Neuronal stem cell (in vitro differentiated cells): Measurements from ENCODE around the gene TIMP4.

ENCODE experiments used
- DNase-seq: peaks from one replicate; pipeline ENCODE4 v3.0.0-alpha.2; 2013; ENCODE audit warnings: low spot score
- H2AFZ ChIP-seq: one replicate; pipeline ENCODE4 v1.6.1; 2013; ENCODE audit warnings: mild to moderate bottlenecking, low read length, inconsistent platforms
- H2AK5ac ChIP-seq: 2 replicates; pipeline ENCODE4 v1.6.1; 2013; ENCODE audit warnings: low read depth, mild to moderate bottlenecking, inconsistent platforms, low read length, moderate library complexity, mixed read lengths
- H2BK120ac ChIP-seq: 2 replicates; pipeline ENCODE4 v1.6.1; 2013; ENCODE audit warnings: low read depth, mild to moderate bottlenecking, inconsistent platforms, low read length, moderate library complexity, mixed read lengths
- H2BK12ac ChIP-seq: one replicate; pipeline ENCODE4 v1.6.1; 2013; ENCODE audit warnings: low read length, inconsistent platforms
- H2BK15ac ChIP-seq: 2 replicates; pipeline ENCODE4 v1.6.1; 2013; ENCODE audit warnings: mild to moderate bottlenecking, low read length, inconsistent platforms, mixed read lengths
- H2BK5ac ChIP-seq: one replicate; pipeline ENCODE4 v1.6.1; 2013; ENCODE audit warnings: inconsistent platforms, mild to moderate bottlenecking, low read length, moderate library complexity
- H3K14ac ChIP-seq: one replicate; pipeline ENCODE4 v1.6.1; 2013; ENCODE audit warnings: low read length, inconsistent platforms
- H3K18ac ChIP-seq: 2 replicates; pipeline ENCODE4 v1.6.1; 2013; ENCODE audit warnings: low read length, inconsistent platforms
- H3K23ac ChIP-seq: 2 replicates; pipeline ENCODE4 v1.6.1; 2013; ENCODE audit warnings: low read depth, mild to moderate bottlenecking, mixed read lengths, low read length, inconsistent platforms; ENCODE audit not compliant: poor library complexity
- H3K27ac ChIP-seq: replicated peaks from 3 replicates; pipeline ENCODE4 v1.5.1; 2013; ENCODE audit warnings: low read length, inconsistent platforms
- H3K27me3 ChIP-seq, 3 experiments: 2 replicates each; pipeline ENCODE4 v1.6.1; 2013; ENCODE audit warnings: low read length in 3 of 3, mild to moderate bottlenecking in 2 of 3, inconsistent platforms in 1 of 3, low read depth in 1 of 3, mixed read lengths in 1 of 3, moderate library complexity in 1 of 3; ENCODE audit not compliant: control insufficient read depth in 3 of 3, insufficient read depth in 3 of 3
- H3K36me3 ChIP-seq, 2 donors: replicated peaks in 1 of 2; 2 replicates each; pipeline ENCODE4 v1.6.1; 2013; ENCODE audit warnings: low read length in 2 of 2; ENCODE audit not compliant: control insufficient read depth in 2 of 2, insufficient read depth in 2 of 2
- H3K4ac ChIP-seq: 2 replicates; pipeline ENCODE4 v1.6.1; 2013; ENCODE audit warnings: inconsistent platforms, mild to moderate bottlenecking, low read length, moderate library complexity
- H3K4me1 ChIP-seq, 2 donors: 1 replicate in 1 of 2; 2 replicates in 1 of 2; pipeline ENCODE4 v1.6.1; 2013; ENCODE audit warnings: low read length in 2 of 2, low read depth in 1 of 2; ENCODE audit not compliant: control insufficient read depth in 2 of 2, insufficient read depth in 1 of 2
- H3K4me2 ChIP-seq: one replicate; pipeline ENCODE4 v1.6.1; 2013; ENCODE audit warnings: mild to moderate bottlenecking, low read length, inconsistent platforms; ENCODE audit not compliant: insufficient read depth, poor library complexity, severe bottlenecking
- H3K4me3 ChIP-seq, 2 donors: 2 replicates each; pipeline ENCODE4 v1.5.1; 2013; ENCODE audit warnings: low read length in 2 of 2, mild to moderate bottlenecking in 2 of 2, inconsistent platforms in 1 of 2, moderate library complexity in 1 of 2
- H3K79me1 ChIP-seq: one replicate; pipeline ENCODE4 v1.6.1; 2013; ENCODE audit warnings: low read depth, mild to moderate bottlenecking, inconsistent platforms, low read length, moderate library complexity
- H3K9ac ChIP-seq: one replicate; pipeline ENCODE4 v1.6.1; 2013; ENCODE audit warnings: mild to moderate bottlenecking, low read depth, low read length, inconsistent platforms; ENCODE audit not compliant: poor library complexity
- H3K9me3 ChIP-seq, 2 donors: replicated peaks in 1 of 2; 2 replicates each; pipeline versions ENCODE3 to v1.6.1; 2013; ENCODE audit warnings: low read length in 2 of 2, mild to moderate bottlenecking in 2 of 2, inconsistent platforms in 1 of 2, low read depth in 1 of 2, mixed read lengths in 1 of 2, moderate library complexity in 1 of 2; ENCODE audit not compliant: control insufficient read depth in 2 of 2, insufficient read depth in 1 of 2
- H4K8ac ChIP-seq: one replicate; pipeline ENCODE4 v1.6.1; 2013; ENCODE audit warnings: low read depth, mild to moderate bottlenecking, inconsistent platforms, low read length, moderate library complexity
- H4K91ac ChIP-seq: one replicate; pipeline ENCODE4 v1.6.1; 2013; ENCODE audit warnings: low read length, low read depth, mild to moderate bottlenecking, inconsistent platforms; ENCODE audit not compliant: poor library complexity
- WGBS, 2 donors: extraction: QIAGEN DNeasy Blood & Tissue Kit; methylation state at CpG; one replicate each; pipeline ENCODE4 v1.1.7; 2013; ENCODE audit warnings: missing lambda C conversion rate in 2 of 2, mixed read lengths in 1 of 2; ENCODE audit not compliant: insufficient read length in 2 of 2, insufficient replicate concordance in 1 of 2; ENCODE audit errors: extremely low coverage in 2 of 2; 5-methylcytosine and 5-hydroxymethylcytosine counted together

TIMP4 gene

GRCh38 chr3:12127391-12127790, 31.3 kb downstream of the TIMP4 start:
- Histone ChIP-seq H3K4me3 (no peak overlapping the region), H2AK5ac (no peak overlapping the region), H2BK5ac (no peak overlapping the region), H3K36me3 (no peaks in the 10 kb centered on the region), H4K91ac (no peak overlapping the region), H3K4me2 (no peak overlapping the region), H2BK12ac (no peak overlapping the region), H3K14ac (no peak overlapping the region), H3K9me3 (no peaks in the 10 kb centered on the region), H3K18ac (no peak overlapping the region), H3K4ac (no peak overlapping the region), H2AFZ (no peak overlapping the region), H3K79me1 (no peaks in the 10 kb centered on the region), H2BK120ac (no peak overlapping the region), H3K9ac (no peak overlapping the region), H2BK15ac (no peak overlapping the region), H3K27me3 (no peaks in the 10 kb centered on the region), H4K8ac (no peak overlapping the region), H3K23ac (no peak overlapping the region), H3K4me1 (no peaks in the 10 kb centered on the region), H3K27ac (no peak overlapping the region)
- no CpG with 5 or more reads among the region's 1 CpG for WGBS, 2 donors
- DNase-seq, result no peak

- Histone ChIP-seq H2BK120ac (no peak overlapping the region), H3K4me1 (no peaks in the 10 kb centered on the region), H3K79me1 (no peaks in the 10 kb centered on the region), H2AK5ac (no peak overlapping the region), H3K36me3 (no peaks in the 10 kb centered on the region), H2BK12ac (no peak overlapping the region), H3K9ac (no peak overlapping the region), H3K4me3 (no peak overlapping the region), H4K91ac (no peak overlapping the region), H2BK5ac (no peak overlapping the region), H2BK15ac (no peak overlapping the region), H3K27ac (no peak overlapping the region), H3K4me2 (no peak overlapping the region), H3K27me3 (no peaks in the 10 kb centered on the region), H3K18ac (no peak overlapping the region), H3K23ac (no peak overlapping the region), H4K8ac (no peak overlapping the region), H3K4ac (no peak overlapping the region), H3K14ac (no peak overlapping the region), H3K9me3 (no peaks in the 10 kb centered on the region), H2AFZ (no peak overlapping the region)
- no peak for DNase-seq
- no CpG with 5 or more reads among the region's 1 CpG for WGBS, 2 donors
These were observed 32.9 kb downstream of the TIMP4 start for GRCh38 chr3:12125772-12126171.

GRCh38 chr3:12121466-12121865, 37.2 kb downstream of the TIMP4 start:
- no peak overlapping the region for H3K4ac ChIP-seq
- H3K4me3 ChIP-seq, result no peak overlapping the region
- H2BK12ac ChIP-seq, result no peak overlapping the region
- H3K27ac ChIP-seq, result no peak overlapping the region
- H3K27me3 ChIP-seq, result no peaks in the 10 kb centered on the region
- no peaks in the 10 kb centered on the region for H3K9me3 ChIP-seq
- no peak overlapping the region for H2BK15ac ChIP-seq
- no peaks in the 10 kb centered on the region for H3K79me1 ChIP-seq
- no peak overlapping the region for H3K4me2 ChIP-seq
- no peak overlapping the region for H2BK5ac ChIP-seq
- H4K8ac ChIP-seq, result no peak overlapping the region
- no peak overlapping the region for H2AK5ac ChIP-seq
- DNase-seq, result no peak
- H4K91ac ChIP-seq, result no peak overlapping the region
- no peak overlapping the region for H3K9ac ChIP-seq
- no peak overlapping the region for H3K18ac ChIP-seq
- no peaks in the 10 kb centered on the region for H3K4me1 ChIP-seq
- no peaks in the 10 kb centered on the region for H3K36me3 ChIP-seq
- H2BK120ac ChIP-seq, result no peak overlapping the region
- no peak overlapping the region for H3K14ac ChIP-seq
- no peak overlapping the region for H3K23ac ChIP-seq
- no peak overlapping the region for H2AFZ ChIP-seq

- Histone ChIP-seq H3K27ac (no peak overlapping the region), H3K23ac (no peak overlapping the region), H3K18ac (no peak overlapping the region), H2BK5ac (no peak overlapping the region), H2AK5ac (no peak overlapping the region), H3K4me3 (no peak overlapping the region), H3K14ac (no peak overlapping the region), H2AFZ (no peak overlapping the region), H2BK120ac (no peak overlapping the region), H3K36me3 (no peaks in the 10 kb centered on the region), H3K9me3 (no peaks in the 10 kb centered on the region), H3K4me1 (no peaks in the 10 kb centered on the region), H3K27me3 (no peaks in the 10 kb centered on the region), H3K79me1 (no peaks in the 10 kb centered on the region), H3K4ac (no peak overlapping the region), H3K4me2 (no peak overlapping the region), H2BK12ac (no peak overlapping the region), H4K91ac (no peak overlapping the region), H2BK15ac (no peak overlapping the region), H4K8ac (no peak overlapping the region), H3K9ac (no peak overlapping the region)
- WGBS, 2 donors, result no CpG with 5 or more reads among the region's 5 CpGs
- no peak for DNase-seq
These were observed 38.2 kb downstream of the TIMP4 start for GRCh38 chr3:12120374-12121140.
